ENCODE measurements around the gene CTAGE8.
"Not testable (repeated sequence)": the region's sequence is repeated elsewhere in the genome, so short reads cannot be mapped to it uniquely, and the experiment has no call there.

GRCh38 chr7:144280010-144280409 lies 10.9 kb upstream of the CTAGE8 start:
- TF ChIP-seq POLR2AphosphoS5, CTCF, EP300, POLR2A (IDR thresholded peaks at IDR 0.05): not testable (repeated sequence)

Data from suprapubic skin (tissue), 4 donors.